A549 (cell line): ENCODE measurements around the gene BCOR.

Source experiments
- CHD4 ChIP-seq: fragments of 200-600 bp; sonication (generic); IDR thresholded peaks from 2 replicates; pipeline ENCODE4 v1.6.1; 2016; ENCODE audit warnings: antibody characterized with exemption, mild to moderate bottlenecking, borderline replicate concordance
- FOSL2 ChIP-seq, 2 experiments: fragments of 450-650 bp in 1 of 2; fragments of >200 bp in 1 of 2; sonication (Bioruptor Twin) in 1 of 2; formaldehyde crosslinking; IDR thresholded peaks; 2 replicates each; pipeline versions ENCODE4 v1.5.0 to v1.6.1; 2016 to 2020; ENCODE audit warnings: mild to moderate bottlenecking in 1 of 2, moderate library complexity in 1 of 2
- NFE2L2 ChIP-seq: fragments of 150-350 bp; conservative IDR thresholded peaks from 2 replicates; pipeline ENCODE4 v1.6.1; 2014; ENCODE audit warnings: low read length
- RFX5 ChIP-seq: fragments of 450-650 bp; IDR thresholded peaks from 2 replicates; pipeline ENCODE4 v1.7.1; 2014; ENCODE audit warnings: antibody characterized with exemption, mild to moderate bottlenecking, moderate library complexity
- SREBF2 ChIP-seq: fragments of 450-650 bp; IDR thresholded peaks from 2 replicates; pipeline ENCODE4 v1.6.1; 2014; ENCODE audit warnings: mild to moderate bottlenecking, moderate library complexity
- TP53 ChIP-seq: fragments of 250-450 bp; sonication (Bioruptor Pico); IDR thresholded peaks from 2 replicates; pipeline ENCODE4 v1.5.0; 2021; ENCODE audit warnings: mild to moderate bottlenecking, moderate library complexity
- TF ChIP-seq, protein P1 (sequence below): fragments of >200 bp; sonication (Bioruptor Twin); formaldehyde crosslinking; IDR thresholded peaks from 3 replicates; pipeline ENCODE4 v1.5.1; 2016
- TF ChIP-seq, protein P2 (sequence below): fragments of 450-650 bp; IDR thresholded peaks from 2 replicates; pipeline ENCODE4 v1.6.1; 2014; ENCODE audit warnings: antibody characterized with exemption
- TF ChIP-seq, protein P3 (sequence below): fragments of 200-600 bp; sonication (generic); IDR thresholded peaks from 2 replicates; pipeline ENCODE4 v1.6.1; 2016; ENCODE audit warnings: antibody characterized with exemption, mild to moderate bottlenecking, moderate library complexity
- TF ChIP-seq, protein P4 (sequence below): IDR thresholded peaks from 2 replicates; pipeline ENCODE4 v1.6.1; 2012; ENCODE audit warnings: low read depth, borderline replicate concordance

DNA sequence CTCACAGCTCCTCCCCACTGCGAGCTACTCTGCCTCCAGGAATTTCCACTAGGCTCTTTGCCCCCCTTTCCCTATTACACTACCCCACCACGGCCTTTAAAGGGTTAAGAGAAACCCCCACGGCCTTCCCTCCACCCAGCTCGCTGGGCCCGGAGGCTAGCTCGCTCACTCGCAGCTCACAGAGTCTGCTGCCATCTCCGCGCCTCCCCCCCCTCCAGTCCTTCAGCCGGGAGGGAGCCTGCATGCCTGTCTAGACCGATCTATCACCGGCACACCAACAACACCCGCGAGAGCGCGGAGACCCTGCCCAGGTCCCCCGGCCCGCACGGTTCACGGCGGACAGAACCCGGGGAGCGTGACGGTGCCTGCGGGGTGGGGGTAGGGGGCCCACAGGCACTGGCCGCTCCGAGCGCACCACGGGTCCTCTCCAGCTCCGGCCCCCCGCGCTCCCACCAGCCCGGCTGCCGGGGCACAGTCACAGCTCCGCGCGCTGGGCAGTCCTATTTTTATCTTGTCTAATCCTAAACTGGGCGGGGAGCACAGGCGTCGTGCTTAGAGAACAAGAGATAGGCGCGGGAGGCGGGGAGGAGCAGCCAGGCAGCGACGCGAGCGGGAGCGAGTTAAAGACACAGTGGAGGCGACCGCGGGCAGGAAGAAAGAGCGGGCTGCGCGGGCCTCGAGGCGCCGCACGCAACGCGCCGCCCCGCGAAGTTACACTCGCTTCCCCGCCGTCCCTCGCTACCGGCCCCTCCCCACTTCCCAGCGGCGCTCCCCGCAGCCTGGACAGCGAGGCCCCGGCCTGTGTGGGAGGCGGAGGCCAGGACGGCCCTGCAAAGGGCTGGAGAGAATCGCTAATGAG lies 3.5 kb downstream of the BCOR start:
- TF ChIP-seq, protein P1, sequence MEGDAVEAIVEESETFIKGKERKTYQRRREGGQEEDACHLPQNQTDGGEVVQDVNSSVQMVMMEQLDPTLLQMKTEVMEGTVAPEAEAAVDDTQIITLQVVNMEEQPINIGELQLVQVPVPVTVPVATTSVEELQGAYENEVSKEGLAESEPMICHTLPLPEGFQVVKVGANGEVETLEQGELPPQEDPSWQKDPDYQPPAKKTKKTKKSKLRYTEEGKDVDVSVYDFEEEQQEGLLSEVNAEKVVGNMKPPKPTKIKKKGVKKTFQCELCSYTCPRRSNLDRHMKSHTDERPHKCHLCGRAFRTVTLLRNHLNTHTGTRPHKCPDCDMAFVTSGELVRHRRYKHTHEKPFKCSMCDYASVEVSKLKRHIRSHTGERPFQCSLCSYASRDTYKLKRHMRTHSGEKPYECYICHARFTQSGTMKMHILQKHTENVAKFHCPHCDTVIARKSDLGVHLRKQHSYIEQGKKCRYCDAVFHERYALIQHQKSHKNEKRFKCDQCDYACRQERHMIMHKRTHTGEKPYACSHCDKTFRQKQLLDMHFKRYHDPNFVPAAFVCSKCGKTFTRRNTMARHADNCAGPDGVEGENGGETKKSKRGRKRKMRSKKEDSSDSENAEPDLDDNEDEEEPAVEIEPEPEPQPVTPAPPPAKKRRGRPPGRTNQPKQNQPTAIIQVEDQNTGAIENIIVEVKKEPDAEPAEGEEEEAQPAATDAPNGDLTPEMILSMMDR = no peak
- TF ChIP-seq, protein P2, sequence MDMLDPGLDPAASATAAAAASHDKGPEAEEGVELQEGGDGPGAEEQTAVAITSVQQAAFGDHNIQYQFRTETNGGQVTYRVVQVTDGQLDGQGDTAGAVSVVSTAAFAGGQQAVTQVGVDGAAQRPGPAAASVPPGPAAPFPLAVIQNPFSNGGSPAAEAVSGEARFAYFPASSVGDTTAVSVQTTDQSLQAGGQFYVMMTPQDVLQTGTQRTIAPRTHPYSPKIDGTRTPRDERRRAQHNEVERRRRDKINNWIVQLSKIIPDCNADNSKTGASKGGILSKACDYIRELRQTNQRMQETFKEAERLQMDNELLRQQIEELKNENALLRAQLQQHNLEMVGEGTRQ = no peak
- TF ChIP-seq, protein P3, sequence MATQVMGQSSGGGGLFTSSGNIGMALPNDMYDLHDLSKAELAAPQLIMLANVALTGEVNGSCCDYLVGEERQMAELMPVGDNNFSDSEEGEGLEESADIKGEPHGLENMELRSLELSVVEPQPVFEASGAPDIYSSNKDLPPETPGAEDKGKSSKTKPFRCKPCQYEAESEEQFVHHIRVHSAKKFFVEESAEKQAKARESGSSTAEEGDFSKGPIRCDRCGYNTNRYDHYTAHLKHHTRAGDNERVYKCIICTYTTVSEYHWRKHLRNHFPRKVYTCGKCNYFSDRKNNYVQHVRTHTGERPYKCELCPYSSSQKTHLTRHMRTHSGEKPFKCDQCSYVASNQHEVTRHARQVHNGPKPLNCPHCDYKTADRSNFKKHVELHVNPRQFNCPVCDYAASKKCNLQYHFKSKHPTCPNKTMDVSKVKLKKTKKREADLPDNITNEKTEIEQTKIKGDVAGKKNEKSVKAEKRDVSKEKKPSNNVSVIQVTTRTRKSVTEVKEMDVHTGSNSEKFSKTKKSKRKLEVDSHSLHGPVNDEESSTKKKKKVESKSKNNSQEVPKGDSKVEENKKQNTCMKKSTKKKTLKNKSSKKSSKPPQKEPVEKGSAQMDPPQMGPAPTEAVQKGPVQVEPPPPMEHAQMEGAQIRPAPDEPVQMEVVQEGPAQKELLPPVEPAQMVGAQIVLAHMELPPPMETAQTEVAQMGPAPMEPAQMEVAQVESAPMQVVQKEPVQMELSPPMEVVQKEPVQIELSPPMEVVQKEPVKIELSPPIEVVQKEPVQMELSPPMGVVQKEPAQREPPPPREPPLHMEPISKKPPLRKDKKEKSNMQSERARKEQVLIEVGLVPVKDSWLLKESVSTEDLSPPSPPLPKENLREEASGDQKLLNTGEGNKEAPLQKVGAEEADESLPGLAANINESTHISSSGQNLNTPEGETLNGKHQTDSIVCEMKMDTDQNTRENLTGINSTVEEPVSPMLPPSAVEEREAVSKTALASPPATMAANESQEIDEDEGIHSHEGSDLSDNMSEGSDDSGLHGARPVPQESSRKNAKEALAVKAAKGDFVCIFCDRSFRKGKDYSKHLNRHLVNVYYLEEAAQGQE = no peak
- TF ChIP-seq CHD4 = no peak
- no peak for TF ChIP-seq TP53
- no peak for TF ChIP-seq SREBF2
- TF ChIP-seq RFX5 = no peak
- no peak for TF ChIP-seq NFE2L2
- TF ChIP-seq FOSL2 (IDR thresholded peaks at IDR 0.05) = no peak
- no peak for TF ChIP-seq FOSL2 (CRISPR knock-in tag; IDR thresholded peaks at IDR 0.05)
- TF ChIP-seq, protein P4, sequence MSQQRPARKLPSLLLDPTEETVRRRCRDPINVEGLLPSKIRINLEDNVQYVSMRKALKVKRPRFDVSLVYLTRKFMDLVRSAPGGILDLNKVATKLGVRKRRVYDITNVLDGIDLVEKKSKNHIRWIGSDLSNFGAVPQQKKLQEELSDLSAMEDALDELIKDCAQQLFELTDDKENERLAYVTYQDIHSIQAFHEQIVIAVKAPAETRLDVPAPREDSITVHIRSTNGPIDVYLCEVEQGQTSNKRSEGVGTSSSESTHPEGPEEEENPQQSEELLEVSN = no peak
